DOHH2 (cell line): ENCODE measurements around the gene RTKN.
A peak's percentile ranks its signal among the peaks of the same experiment; 100 is the strongest.

Experiments used
- H3F3A ChIP-seq: fragments of 200-600 bp; sonication (generic), shearing (Covaris generic); 2 replicates; pipeline ENCODE4 v1.6.0; 2016; ENCODE audit warnings: antibody characterized with exemption, mild to moderate bottlenecking; ENCODE audit not compliant: control insufficient read depth, insufficient read depth
- H3K27ac ChIP-seq: fragments of 200-600 bp; sonication (generic); 2 replicates; pipeline ENCODE4 v1.5.1; 2014; ENCODE audit warnings: low read depth, mild to moderate bottlenecking, low read length, moderate library complexity
- H3K27me3 ChIP-seq: fragments of 200-600 bp; sonication (generic); 2 replicates; pipeline ENCODE4 v1.6.1; 2014; ENCODE audit warnings: mild to moderate bottlenecking, low read length, mixed read lengths; ENCODE audit not compliant: control insufficient read depth
- H3K36me3 ChIP-seq: fragments of 200-600 bp; sonication (generic); 2 replicates; pipeline ENCODE4 v1.6.1; 2014; ENCODE audit warnings: mild to moderate bottlenecking, low read length, moderate library complexity, mixed read lengths; ENCODE audit not compliant: control insufficient read depth
- H3K4me1 ChIP-seq: fragments of 200-600 bp; sonication (generic); 2 replicates; pipeline ENCODE4 v1.6.1; 2014; ENCODE audit warnings: mild to moderate bottlenecking, low read length, mixed read lengths; ENCODE audit not compliant: control insufficient read depth
- H3K4me2 ChIP-seq: fragments of 200-600 bp; sonication (generic); 2 replicates; pipeline ENCODE4 v1.6.0; 2014; ENCODE audit warnings: mild to moderate bottlenecking, low read length, moderate library complexity
- H3K4me3 ChIP-seq: fragments of 200-600 bp; sonication (generic); 2 replicates; pipeline ENCODE4 v1.5.1; 2014; ENCODE audit warnings: mild to moderate bottlenecking, low read length, mixed read lengths
- H3K79me2 ChIP-seq: fragments of 200-600 bp; sonication (generic); 2 replicates; pipeline ENCODE4 v1.6.1; 2014; ENCODE audit warnings: mild to moderate bottlenecking, low read length, mixed read lengths; ENCODE audit not compliant: control insufficient read depth
- H3K9me2 ChIP-seq: fragments of 200-600 bp; sonication (generic); replicated peaks from 2 replicates; pipeline ENCODE4 v1.6.1; 2014; ENCODE audit warnings: mild to moderate bottlenecking, low read length, mixed read lengths; ENCODE audit not compliant: control insufficient read depth
- H3K9me3 ChIP-seq: fragments of 200-600 bp; sonication (generic); 2 replicates; pipeline ENCODE4 v1.6.1; 2014; ENCODE audit warnings: antibody characterized with exemption, low read length, mixed read lengths; ENCODE audit not compliant: control insufficient read depth, insufficient read depth
- H4K20me1 ChIP-seq: fragments of 200-600 bp; sonication (generic); 2 replicates; pipeline ENCODE4 v1.6.0; 2014; ENCODE audit warnings: low read depth, mild to moderate bottlenecking, antibody characterized with exemption, low read length, moderate library complexity; ENCODE audit not compliant: control insufficient read depth, insufficient read depth
- EZH2phosphoT487 ChIP-seq: fragments of 200-600 bp; sonication (generic); IDR thresholded peaks from 2 replicates; pipeline ENCODE4 v1.6.1; 2017; ENCODE audit warnings: borderline replicate concordance, mild to moderate bottlenecking, antibody characterized with exemption, low read length, moderate library complexity, mixed read lengths
- TF ChIP-seq, protein P1 (sequence below): fragments of 200-600 bp; sonication (generic); IDR thresholded peaks from one replicate; pipeline ENCODE4 v1.5.1; 2014; ENCODE audit warnings: antibody characterized with exemption, mild to moderate bottlenecking, low read depth, low read length; ENCODE audit not compliant: poor library complexity, severe bottlenecking

RTKN gene

DNA sequence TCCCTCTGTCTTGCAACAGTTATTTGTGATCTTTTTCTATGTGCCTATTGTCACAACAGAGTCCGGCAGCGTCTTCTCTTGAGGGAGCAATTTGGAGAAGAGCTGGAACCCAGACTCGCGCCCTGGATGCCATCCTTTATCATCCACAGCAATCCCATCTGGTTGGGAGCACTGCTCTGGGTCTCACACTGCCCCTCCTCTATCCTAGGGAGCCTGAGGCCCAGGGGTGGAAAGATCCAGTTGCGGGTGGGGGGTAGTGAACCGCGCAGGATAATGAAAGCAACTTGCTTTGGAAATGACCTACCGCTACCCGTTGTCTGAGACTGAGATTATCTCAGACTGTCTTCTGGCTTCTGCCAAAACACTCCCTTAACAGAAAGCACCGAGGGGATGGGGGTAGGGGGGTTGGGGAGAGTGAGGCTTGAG lies 17.2 kb upstream of the RTKN start:
- no peaks in the 10 kb centered on the region for H3K9me2 ChIP-seq
- H4K20me1 ChIP-seq, result no peaks in the 10 kb centered on the region
- no peak overlapping the region for H3K27ac ChIP-seq
- H3K36me3 ChIP-seq, result peaks cover 37% of the 10 kb centered on the region
- H3K9me3 ChIP-seq, result no peaks in the 10 kb centered on the region
- TF ChIP-seq, protein P1, sequence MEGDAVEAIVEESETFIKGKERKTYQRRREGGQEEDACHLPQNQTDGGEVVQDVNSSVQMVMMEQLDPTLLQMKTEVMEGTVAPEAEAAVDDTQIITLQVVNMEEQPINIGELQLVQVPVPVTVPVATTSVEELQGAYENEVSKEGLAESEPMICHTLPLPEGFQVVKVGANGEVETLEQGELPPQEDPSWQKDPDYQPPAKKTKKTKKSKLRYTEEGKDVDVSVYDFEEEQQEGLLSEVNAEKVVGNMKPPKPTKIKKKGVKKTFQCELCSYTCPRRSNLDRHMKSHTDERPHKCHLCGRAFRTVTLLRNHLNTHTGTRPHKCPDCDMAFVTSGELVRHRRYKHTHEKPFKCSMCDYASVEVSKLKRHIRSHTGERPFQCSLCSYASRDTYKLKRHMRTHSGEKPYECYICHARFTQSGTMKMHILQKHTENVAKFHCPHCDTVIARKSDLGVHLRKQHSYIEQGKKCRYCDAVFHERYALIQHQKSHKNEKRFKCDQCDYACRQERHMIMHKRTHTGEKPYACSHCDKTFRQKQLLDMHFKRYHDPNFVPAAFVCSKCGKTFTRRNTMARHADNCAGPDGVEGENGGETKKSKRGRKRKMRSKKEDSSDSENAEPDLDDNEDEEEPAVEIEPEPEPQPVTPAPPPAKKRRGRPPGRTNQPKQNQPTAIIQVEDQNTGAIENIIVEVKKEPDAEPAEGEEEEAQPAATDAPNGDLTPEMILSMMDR, result no peak
- no peak for TF ChIP-seq EZH2phosphoT487
- peaks cover 12% of the 10 kb centered on the region; the same call in 1 of the 2 replicates for H3F3A ChIP-seq
- H3K27me3 ChIP-seq, result no peaks in the 10 kb centered on the region
- peaks cover 26% of the 10 kb centered on the region for H3K4me1 ChIP-seq
- H3K4me2 ChIP-seq, result peak overlapping the region; percentile 88
- peak overlapping the region; percentile 81 for H3K4me3 ChIP-seq
- H3K79me2 ChIP-seq, result peaks cover 33% of the 10 kb centered on the region

DNA sequence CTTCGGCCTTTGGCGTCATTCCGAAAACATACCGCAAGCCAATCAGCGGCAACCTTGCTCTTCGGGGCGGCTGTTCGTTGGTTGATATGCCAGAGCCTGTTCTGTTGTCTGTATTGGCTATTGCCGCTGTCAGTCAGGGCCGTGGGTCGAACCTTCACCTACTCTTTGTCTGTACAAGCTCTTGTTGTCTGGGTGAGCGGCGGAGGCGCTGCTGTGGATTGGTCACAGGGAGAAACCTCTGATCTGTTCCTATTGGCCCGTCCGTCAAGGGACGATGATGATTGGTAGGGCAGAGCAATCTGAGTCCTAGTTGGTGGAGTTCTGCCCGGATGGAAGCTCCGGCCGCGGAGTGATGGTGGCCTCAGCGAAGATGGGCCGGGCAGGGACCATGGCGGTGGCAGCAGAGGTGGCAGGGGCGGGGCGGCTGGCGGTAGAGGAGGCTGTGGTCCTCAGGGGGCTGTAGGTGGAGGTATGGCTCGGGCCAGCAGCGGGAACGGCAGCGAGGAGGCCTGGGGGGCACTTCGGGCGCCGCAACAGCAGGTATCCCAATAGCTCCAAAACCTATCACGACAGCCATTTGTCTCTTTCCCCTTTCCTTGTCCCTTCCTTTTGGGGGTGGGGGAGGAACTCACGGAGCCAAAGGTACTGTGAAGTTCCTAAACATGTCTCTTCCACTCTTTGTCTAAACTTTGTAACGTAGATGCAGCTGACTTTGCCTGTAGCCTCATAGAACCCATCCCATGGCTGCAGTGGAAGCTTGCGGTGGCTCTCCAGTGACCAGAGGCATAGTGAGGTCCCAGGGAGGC lies 16.6 kb upstream of the RTKN start, which contains the start of gene WBP1:
Gene WBP1 (plus strand): TSS at position 307 of the 806 bp plus-strand sequence. CDS start 165 bp downstream, at position 472.
- Histone ChIP-seq H3K4me2 (peak within 1 kb of the TSS; percentile 95), H3K4me1 (peaks cover 25% of the 10 kb centered on the region), H3K27ac (peak within 1 kb of the TSS; percentile 90), H4K20me1 (no peaks in the 10 kb centered on the region), H3K27me3 (no peaks in the 10 kb centered on the region), H3K79me2 (peaks cover 31% of the 10 kb centered on the region), H3K9me2 (no peaks in the 10 kb centered on the region), H3K4me3 (peak within 1 kb of the TSS; percentile 81), H3K36me3 (peaks cover 37% of the 10 kb centered on the region), H3K9me3 (no peaks in the 10 kb centered on the region), H3F3A (peaks cover 12% of the 10 kb centered on the region; the same call in 1 of the 2 replicates)
- TF ChIP-seq, protein P1, result no peak
- TF ChIP-seq EZH2phosphoT487, result no peak

DNA sequence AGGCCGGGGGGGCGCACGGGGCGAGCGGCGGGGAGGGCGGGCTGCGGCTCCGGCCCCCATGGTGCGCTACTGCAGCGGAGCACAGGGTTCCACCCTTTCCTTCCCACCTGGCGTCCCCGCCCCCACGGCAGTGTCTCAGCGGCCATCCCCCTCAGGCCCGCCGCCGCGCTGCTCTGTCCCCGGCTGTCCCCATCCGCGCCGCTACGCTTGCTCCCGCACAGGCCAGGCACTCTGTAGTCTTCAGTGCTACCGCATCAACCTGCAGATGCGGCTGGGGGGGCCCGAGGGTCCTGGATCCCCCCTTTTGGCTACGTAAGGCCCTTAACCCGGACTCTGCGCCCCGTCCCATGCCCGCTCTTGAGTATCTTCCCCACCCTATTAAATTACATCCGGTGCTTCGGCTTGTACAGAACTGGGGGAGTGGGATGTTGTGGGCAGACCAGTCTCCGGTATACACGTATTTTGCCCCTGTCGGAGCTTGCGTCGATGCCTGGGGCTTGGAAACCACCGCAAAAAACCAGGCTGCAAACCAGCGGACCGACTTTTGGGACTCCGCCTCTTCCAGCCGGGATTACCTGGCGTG lies 15.9 kb upstream of the RTKN start:
- Histone ChIP-seq H3K9me3 (no peaks in the 10 kb centered on the region), H3K4me2 (peak overlapping the region; percentile 95), H3K9me2 (no peaks in the 10 kb centered on the region), H4K20me1 (no peaks in the 10 kb centered on the region), H3K27me3 (no peaks in the 10 kb centered on the region), H3K4me3 (peak overlapping the region; percentile 81), H3K36me3 (peaks cover 30% of the 10 kb centered on the region), H3F3A (peaks cover 14% of the 10 kb centered on the region), H3K4me1 (peaks cover 31% of the 10 kb centered on the region), H3K79me2 (peaks cover 27% of the 10 kb centered on the region), H3K27ac (peak overlapping the region; percentile 90)
- no peak for TF ChIP-seq EZH2phosphoT487
- TF ChIP-seq, protein P1, result no peak
